ENCODE data around the gene BABAM2. TPM values are rescaled to one million over a fixed set of nuclear protein-coding genes. Genes with fewer than 3 reads are reported as not detected.

Gene BABAM2
- total RNA-seq, 2 experiments from 2014 or later = 19.7 to 33.2 TPM

DNA sequence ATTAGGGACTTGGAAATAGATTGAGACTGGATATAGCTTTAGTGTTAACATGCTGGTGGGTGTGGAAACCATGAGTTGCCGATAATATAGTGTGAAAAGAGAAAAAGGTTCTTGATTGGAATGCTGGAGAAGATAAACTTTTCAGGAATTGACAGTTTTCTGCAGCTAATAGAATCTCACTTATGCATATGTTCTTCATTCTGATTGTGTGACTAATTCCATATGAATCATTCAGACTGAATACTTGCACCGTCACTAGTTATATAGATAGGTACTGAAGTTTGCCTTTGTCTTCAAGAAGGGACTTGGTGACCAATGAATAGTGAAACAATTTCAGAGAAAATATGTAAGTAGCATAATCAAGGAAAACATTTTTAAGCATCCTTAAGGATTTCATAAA, 276.4 kb downstream of the BABAM2 start:
- no TSS peak for BruUV-seq (replicated peaks)
- CTCF ChIA-PET (ENCODE audit: unreplicated experiment) = no interaction called here
- H3K4me3 ChIP-seq (ENCODE audit: low read depth, low read length, poor library complexity, severe bottlenecking) = no peak overlapping the region
- H3K9me3 ChIP-seq (ENCODE audit: low read length) = no peaks in the 10 kb centered on the region
- DNase-seq (ENCODE audit: low spot score) = no peak
- POLR2A ChIA-PET = no interaction called here
- no peak for TF ChIP-seq EZH2phosphoT487 (IDR thresholded peaks at IDR 0.05; ENCODE audit: borderline replicate concordance, low read depth, low read length)
- TF ChIP-seq, protein P1, sequence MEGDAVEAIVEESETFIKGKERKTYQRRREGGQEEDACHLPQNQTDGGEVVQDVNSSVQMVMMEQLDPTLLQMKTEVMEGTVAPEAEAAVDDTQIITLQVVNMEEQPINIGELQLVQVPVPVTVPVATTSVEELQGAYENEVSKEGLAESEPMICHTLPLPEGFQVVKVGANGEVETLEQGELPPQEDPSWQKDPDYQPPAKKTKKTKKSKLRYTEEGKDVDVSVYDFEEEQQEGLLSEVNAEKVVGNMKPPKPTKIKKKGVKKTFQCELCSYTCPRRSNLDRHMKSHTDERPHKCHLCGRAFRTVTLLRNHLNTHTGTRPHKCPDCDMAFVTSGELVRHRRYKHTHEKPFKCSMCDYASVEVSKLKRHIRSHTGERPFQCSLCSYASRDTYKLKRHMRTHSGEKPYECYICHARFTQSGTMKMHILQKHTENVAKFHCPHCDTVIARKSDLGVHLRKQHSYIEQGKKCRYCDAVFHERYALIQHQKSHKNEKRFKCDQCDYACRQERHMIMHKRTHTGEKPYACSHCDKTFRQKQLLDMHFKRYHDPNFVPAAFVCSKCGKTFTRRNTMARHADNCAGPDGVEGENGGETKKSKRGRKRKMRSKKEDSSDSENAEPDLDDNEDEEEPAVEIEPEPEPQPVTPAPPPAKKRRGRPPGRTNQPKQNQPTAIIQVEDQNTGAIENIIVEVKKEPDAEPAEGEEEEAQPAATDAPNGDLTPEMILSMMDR (conservative IDR thresholded peaks at IDR 0.05; ENCODE audit: low read length) = no peak
- no peaks in the 10 kb centered on the region for H3K4me1 ChIP-seq (ENCODE audit: insufficient read depth, low read length, poor library complexity, severe bottlenecking)
- no peaks in the 10 kb centered on the region for H3K9me2 ChIP-seq (ENCODE audit: insufficient read depth, low read length)
- intact Hi-C loops (cut with micrococcal nuclease; ENCODE audit: unreplicated experiment) = no loop called here
- H2AFZ ChIP-seq (ENCODE audit: low read length) = no peak overlapping the region
- no peaks in the 10 kb centered on the region for H3K36me3 ChIP-seq (ENCODE audit: insufficient read depth, low read length)
- H3K79me2 ChIP-seq (ENCODE audit: insufficient read depth, low read depth, low read length) = no peaks in the 10 kb centered on the region
- no peak overlapping the region for H3K4me2 ChIP-seq (ENCODE audit: low read length)
- H4K20me1 ChIP-seq (ENCODE audit: insufficient read depth, low read length) = no peaks in the 10 kb centered on the region; the same call in 1 of the 2 replicates
- no peak overlapping the region for H3K27ac ChIP-seq (ENCODE audit: low read depth, low read length, poor library complexity, severe bottlenecking)

- Histone ChIP-seq H3K27ac (ENCODE audit: low read depth, low read length, poor library complexity, severe bottlenecking) (no peak overlapping the region), H3K4me3 (ENCODE audit: low read depth, low read length, poor library complexity, severe bottlenecking) (no peak overlapping the region), H3K9me3 (ENCODE audit: low read length) (no peaks in the 10 kb centered on the region), H2AFZ (ENCODE audit: low read length) (no peak overlapping the region), H4K20me1 (ENCODE audit: insufficient read depth, low read length) (no peaks in the 10 kb centered on the region; the same call in 1 of the 2 replicates), H3K9me2 (ENCODE audit: insufficient read depth, low read length) (no peaks in the 10 kb centered on the region), H3K36me3 (ENCODE audit: insufficient read depth, low read length) (no peaks in the 10 kb centered on the region), H3K4me2 (ENCODE audit: low read length) (no peak overlapping the region), H3K4me1 (ENCODE audit: insufficient read depth, low read length, poor library complexity, severe bottlenecking) (no peaks in the 10 kb centered on the region), H3K79me2 (ENCODE audit: insufficient read depth, low read depth, low read length) (no peaks in the 10 kb centered on the region)
- POLR2A ChIA-PET = no interaction called here
- no peak for DNase-seq (ENCODE audit: low spot score)
- BruUV-seq (replicated peaks) = no TSS peak
- intact Hi-C loops (cut with micrococcal nuclease; ENCODE audit: unreplicated experiment) = no loop called here
- TF ChIP-seq, protein P1 (conservative IDR thresholded peaks at IDR 0.05; ENCODE audit: low read length) = no peak
- TF ChIP-seq EZH2phosphoT487 (IDR thresholded peaks at IDR 0.05; ENCODE audit: borderline replicate concordance, low read depth, low read length) = no peak
- CTCF ChIA-PET (ENCODE audit: unreplicated experiment) = no interaction called here
Observed at GRCh38 chr2:28168376-28168775, 277.8 kb downstream of the BABAM2 start.

DNA sequence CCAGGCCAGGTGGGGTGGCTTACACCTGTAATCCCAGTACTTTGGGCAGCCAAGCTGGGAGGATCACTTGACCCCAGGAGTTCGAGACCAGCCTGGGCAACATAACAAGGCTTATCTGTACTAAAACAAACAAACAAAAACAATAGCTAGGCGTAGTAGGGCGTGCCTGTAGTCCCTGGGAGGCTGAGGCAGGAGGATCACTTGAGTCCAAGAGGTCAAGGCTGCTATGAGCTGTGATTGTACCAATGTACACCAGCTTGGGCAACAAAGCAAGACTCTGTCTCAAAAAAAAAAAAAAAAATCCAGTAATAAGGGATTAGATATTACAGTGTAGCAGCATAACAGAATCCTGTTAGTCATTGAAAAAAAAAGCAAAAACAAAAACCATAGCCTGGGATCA, 279.0 kb downstream of the BABAM2 start:
- no peaks in the 10 kb centered on the region for H3K36me3 ChIP-seq (ENCODE audit: insufficient read depth, low read length)
- no TSS peak for BruUV-seq (replicated peaks)
- no peak overlapping the region for H3K4me3 ChIP-seq (ENCODE audit: low read depth, low read length, poor library complexity, severe bottlenecking)
- no peak overlapping the region for H3K4me2 ChIP-seq (ENCODE audit: low read length)
- no peaks in the 10 kb centered on the region for H3K9me3 ChIP-seq (ENCODE audit: low read length)
- H3K9me2 ChIP-seq (ENCODE audit: insufficient read depth, low read length) = no peaks in the 10 kb centered on the region
- no peaks in the 10 kb centered on the region for H3K4me1 ChIP-seq (ENCODE audit: insufficient read depth, low read length, poor library complexity, severe bottlenecking)
- TF ChIP-seq EZH2phosphoT487 (IDR thresholded peaks at IDR 0.05; ENCODE audit: borderline replicate concordance, low read depth, low read length) = no peak
- TF ChIP-seq, protein P1 (conservative IDR thresholded peaks at IDR 0.05; ENCODE audit: low read length) = no peak
- H4K20me1 ChIP-seq (ENCODE audit: insufficient read depth, low read length) = no peaks in the 10 kb centered on the region; the same call in 1 of the 2 replicates
- intact Hi-C loops (cut with micrococcal nuclease; ENCODE audit: unreplicated experiment) = no loop called here
- H3K79me2 ChIP-seq (ENCODE audit: insufficient read depth, low read depth, low read length) = no peaks in the 10 kb centered on the region
- ChIA-PET POLR2A (interaction anchor here (0.6 kb wide), 1 partner anchor 49 kb away, joined by 3 read pairs; no protein-coding TSS in a partner anchor), CTCF (ENCODE audit: unreplicated experiment) (no interaction called here)
- H3K27ac ChIP-seq (ENCODE audit: low read depth, low read length, poor library complexity, severe bottlenecking) = no peak overlapping the region
- no peak for DNase-seq (ENCODE audit: low spot score)
- H2AFZ ChIP-seq (ENCODE audit: low read length) = no peak overlapping the region
